Left kidney (tissue), 8 donors: ENCODE results near the gene POLA2. TPM values are rescaled to one million over a fixed set of nuclear protein-coding genes. Genes with fewer than 3 reads are reported as not detected.
"Not testable (repeated sequence)": the region's sequence is repeated elsewhere in the genome, so short reads cannot be mapped to it uniquely, and the experiment has no call there.

Experiments used
- DNase-seq: peaks from one replicate; pipeline ENCODE4 v3.0.0-alpha.2; 2013
- long read RNA-seq, 8 donors: transcript quantifications; one replicate each; lab custom pipeline, GENCODE V29; 2026
- polyA plus RNA-seq: library from polyadenylated mRNA; unstranded; fragments of 120-200 nt; gene quantifications from one replicate; pipeline ENCODE4 v1.2.1, GENCODE V29; 2013; ENCODE audit not compliant: insufficient read length

The POLA2 gene
- polyA plus RNA-seq = 35.0 TPM
- long read RNA-seq, donor 1, partial matches to known transcripts = 7 of 11 reads
- long read RNA-seq, donor 1, other reads (novel, unspliced or antisense) = 0 of 11 reads
- long read RNA-seq, donor 2, partial matches to known transcripts = 5 of 7 reads
- long read RNA-seq, donor 2, other reads (novel, unspliced or antisense) = 0 of 7 reads
- long read RNA-seq, donor 3, partial matches to known transcripts = 6 of 12 reads
- long read RNA-seq, donor 3, other reads (novel, unspliced or antisense) = 0 of 12 reads
- long read RNA-seq, donor 4 = 0 reads
- long read RNA-seq, donor 5, partial matches to known transcripts = 7 of 12 reads
- long read RNA-seq, donor 5, other reads (novel, unspliced or antisense) = 0 of 12 reads
- long read RNA-seq, donor 6, partial matches to known transcripts = 0 of 2 reads
- long read RNA-seq, donor 6, other reads (novel, unspliced or antisense) = 0 of 2 reads
- long read RNA-seq, donor 7, transcript POLA2-201 (18 exons, 3,744 nt) = major isoform, 10 of 12 reads
- long read RNA-seq, donor 7, partial matches to known transcripts = 0 of 12 reads
- long read RNA-seq, donor 7, other reads (novel, unspliced or antisense) = 0 of 12 reads
- long read RNA-seq, donor 8, partial matches to known transcripts = 0 of 1 reads
- long read RNA-seq, donor 8, other reads (novel, unspliced or antisense) = 0 of 1 reads

- DNase-seq = peak; percentile 95
These were observed at the start of gene POLA2 for GRCh38 chr11:65261591-65262380. POLA2 (plus strand) TSS chr11:65261962; CDS start chr11:65262293, 331 bp downstream.

- no peak for DNase-seq
These were observed 49.4 kb upstream of the POLA2 start for GRCh38 chr11:65212226-65212801.

GRCh38 chr11:65213322-65214211, 48.2 kb upstream of the POLA2 start:
- DNase-seq = no peak

GRCh38 chr11:65214212-65214845, 47.4 kb upstream of the POLA2 start:
- no peak for DNase-seq

- no peak for DNase-seq
These were observed 46.2 kb upstream of the POLA2 start for GRCh38 chr11:65215441-65216076.

- no peak for DNase-seq
These were observed 44.9 kb upstream of the POLA2 start for GRCh38 chr11:65216830-65217229.

- DNase-seq = no peak
These were observed 44.0 kb upstream of the POLA2 start for GRCh38 chr11:65217441-65218423.

- DNase-seq = no peak
These were observed 43.3 kb upstream of the POLA2 start for GRCh38 chr11:65218446-65218845.

GRCh38 chr11:65219930-65220213, 41.9 kb upstream of the POLA2 start:
- no peak for DNase-seq

- DNase-seq = no peak
These were observed 40.7 kb upstream of the POLA2 start for GRCh38 chr11:65221026-65221425.

- no peak for DNase-seq
These were observed 38.8 kb upstream of the POLA2 start for GRCh38 chr11:65223011-65223410.

- no peak for DNase-seq
These were observed 36.9 kb upstream of the POLA2 start for GRCh38 chr11:65224930-65225278.

GRCh38 chr11:65225279-65226102, 36.3 kb upstream of the POLA2 start:
- DNase-seq = no peak

- DNase-seq = no peak
These were observed 35.7 kb upstream of the POLA2 start for GRCh38 chr11:65226103-65226442.

- no peak for DNase-seq
These were observed 33.9 kb upstream of the POLA2 start for GRCh38 chr11:65227879-65228278.

- DNase-seq = no peak
These were observed 25.3 kb upstream of the POLA2 start for GRCh38 chr11:65236194-65237059.

GRCh38 chr11:65238302-65238701, 23.5 kb upstream of the POLA2 start:
- DNase-seq = not testable (repeated sequence)
